ENCODE results near the gene ASXL3.
A peak's percentile ranks its signal among the peaks of the same experiment; 100 is the strongest.

Gene ASXL3

DNA sequence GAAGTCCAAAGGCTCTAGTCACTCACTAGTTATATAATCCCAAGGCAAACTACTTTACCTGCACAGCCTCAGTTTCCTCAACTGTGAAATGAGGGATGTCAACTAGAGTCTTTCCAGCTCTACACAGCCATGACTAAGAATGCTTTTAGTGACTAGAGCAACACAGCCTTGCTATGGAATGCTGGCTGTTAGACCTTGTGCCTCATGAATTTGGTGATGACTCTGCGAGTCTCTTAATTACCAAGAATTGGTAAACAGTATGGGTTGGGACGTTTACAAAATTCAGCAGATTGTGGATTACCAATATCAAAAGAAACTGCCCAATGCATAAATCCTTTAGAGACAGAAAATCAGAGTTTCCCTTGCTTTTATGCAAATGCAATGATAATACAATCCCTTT lies 163.7 kb downstream of the ASXL3 start:
- in situ Hi-C loops (cut with MboI; ENCODE audit: low sequenced_read_pairs), result no loop called here
- H3K4me3 ChIP-seq, result no peak overlapping the region
- H3K9me3 ChIP-seq, result no peaks in the 10 kb centered on the region
- H3K4me1 ChIP-seq, result no peaks in the 10 kb centered on the region
- DNase-seq (ENCODE audit: low spot score in 2 of 2), result no peak
- no peaks in the 10 kb centered on the region for H3K27me3 ChIP-seq (ENCODE audit: low read depth)
- H3K36me3 ChIP-seq (replicated peaks), result no peaks in the 10 kb centered on the region

DNA sequence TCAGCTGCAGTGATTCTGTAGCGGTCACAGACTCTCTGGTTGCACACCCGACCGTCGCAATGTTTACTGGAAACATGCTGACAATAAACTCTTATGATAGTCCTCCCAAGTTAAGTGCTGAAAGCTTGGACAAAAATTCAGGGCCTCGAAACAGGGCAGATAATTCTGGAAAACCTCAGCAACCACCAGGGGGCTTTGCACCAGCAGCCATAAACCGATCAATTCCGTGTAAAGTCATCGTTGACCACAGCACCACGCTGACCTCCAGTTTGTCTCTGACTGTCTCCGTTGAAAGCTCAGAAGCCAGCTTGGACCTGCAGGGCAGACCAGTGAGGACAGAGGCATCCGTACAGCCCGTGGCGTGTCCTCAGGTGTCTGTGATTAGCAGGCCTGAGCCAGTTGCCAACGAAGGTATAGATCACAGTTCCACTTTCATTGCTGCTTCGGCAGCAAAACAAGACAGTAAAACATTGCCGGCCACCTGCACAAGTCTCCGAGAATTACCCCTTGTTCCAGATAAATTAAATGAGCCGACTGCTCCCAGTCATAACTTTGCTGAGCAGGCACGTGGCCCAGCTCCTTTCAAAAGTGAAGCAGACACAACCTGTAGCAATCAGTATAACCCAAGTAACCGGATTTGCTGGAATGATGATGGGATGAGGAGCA lies 166.1 kb downstream of the ASXL3 start:
- H3K9me3 ChIP-seq, result no peaks in the 10 kb centered on the region
- in situ Hi-C loops (cut with MboI; ENCODE audit: low sequenced_read_pairs), result no loop called here
- no peaks in the 10 kb centered on the region for H3K4me1 ChIP-seq
- H3K4me3 ChIP-seq, result no peak overlapping the region
- H3K27me3 ChIP-seq (ENCODE audit: low read depth), result no peaks in the 10 kb centered on the region
- DNase-seq (ENCODE audit: low spot score in 2 of 2), result no peak
- H3K36me3 ChIP-seq (replicated peaks), result no peaks in the 10 kb centered on the region

GRCh38 chr18:33745151-33745795 lies 167.3 kb downstream of the ASXL3 start:
- no peak overlapping the region for H3K4me3 ChIP-seq
- H3K9me3 ChIP-seq, result no peaks in the 10 kb centered on the region
- H3K4me1 ChIP-seq, result no peaks in the 10 kb centered on the region
- DNase-seq (ENCODE audit: low spot score in 2 of 2), result no peak
- in situ Hi-C loops (cut with MboI; ENCODE audit: low sequenced_read_pairs), result no loop called here
- H3K27me3 ChIP-seq (ENCODE audit: low read depth), result no peaks in the 10 kb centered on the region
- no peaks in the 10 kb centered on the region for H3K36me3 ChIP-seq (replicated peaks)

GRCh38 chr18:33745871-33746545 lies 168.0 kb downstream of the ASXL3 start:
- no peak overlapping the region for H3K4me3 ChIP-seq
- no peaks in the 10 kb centered on the region for H3K36me3 ChIP-seq (replicated peaks)
- no peaks in the 10 kb centered on the region for H3K9me3 ChIP-seq
- in situ Hi-C loops (cut with MboI; ENCODE audit: low sequenced_read_pairs), result no loop called here
- no peak for DNase-seq (ENCODE audit: low spot score in 2 of 2)
- no peaks in the 10 kb centered on the region for H3K4me1 ChIP-seq
- peaks cover 2% of the 10 kb centered on the region; the same call in 1 of the 2 replicates for H3K27me3 ChIP-seq (ENCODE audit: low read depth)

GRCh38 chr18:33749834-33750233 lies 171.8 kb downstream of the ASXL3 start:
- no peaks in the 10 kb centered on the region for H3K9me3 ChIP-seq
- no peaks in the 10 kb centered on the region for H3K36me3 ChIP-seq (replicated peaks)
- no peak for DNase-seq (ENCODE audit: low spot score in 2 of 2)
- H3K4me1 ChIP-seq, result no peaks in the 10 kb centered on the region
- H3K27me3 ChIP-seq (ENCODE audit: low read depth), result peaks cover 6% of the 10 kb centered on the region; the same call in 1 of the 2 replicates
- in situ Hi-C loops (cut with MboI; ENCODE audit: low sequenced_read_pairs), result no loop called here
- H3K4me3 ChIP-seq, result no peak overlapping the region

DNA sequence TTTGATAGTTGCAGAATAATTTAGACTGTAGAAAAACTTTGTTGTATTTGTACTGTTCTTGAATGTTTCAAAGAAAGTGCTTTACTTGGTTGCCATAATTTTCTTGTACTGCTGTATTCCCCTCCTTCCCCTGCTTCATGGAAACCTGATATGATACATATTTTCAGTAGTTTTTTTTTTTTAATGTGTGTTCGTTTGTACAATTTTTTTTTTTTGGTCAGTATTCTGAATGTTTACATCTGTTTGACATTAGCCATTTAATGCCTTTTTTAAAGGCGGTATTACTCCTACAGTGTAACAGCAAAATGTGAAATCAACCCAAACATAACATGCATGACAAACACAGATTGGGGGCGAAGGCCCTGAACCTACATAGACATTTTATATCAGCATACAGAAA lies 172.3 kb downstream of the ASXL3 start:
- H3K27me3 ChIP-seq (ENCODE audit: low read depth), result peaks cover 6% of the 10 kb centered on the region; the same call in 1 of the 2 replicates
- in situ Hi-C loops (cut with MboI; ENCODE audit: low sequenced_read_pairs), result no loop called here
- H3K36me3 ChIP-seq (replicated peaks), result no peaks in the 10 kb centered on the region
- no peak overlapping the region for H3K4me3 ChIP-seq
- no peak for DNase-seq (ENCODE audit: low spot score in 2 of 2)
- H3K4me1 ChIP-seq, result no peaks in the 10 kb centered on the region
- H3K9me3 ChIP-seq, result no peaks in the 10 kb centered on the region

- no peak for DNase-seq (ENCODE audit: low spot score in 2 of 2)
- Histone ChIP-seq H3K27me3 (ENCODE audit: low read depth) (peaks cover 6% of the 10 kb centered on the region; the same call in 1 of the 2 replicates), H3K9me3 (no peaks in the 10 kb centered on the region), H3K36me3 (replicated peaks) (no peaks in the 10 kb centered on the region), H3K4me3 (no peak overlapping the region), H3K4me1 (no peaks in the 10 kb centered on the region)
- in situ Hi-C loops (cut with MboI; ENCODE audit: low sequenced_read_pairs), result no loop called here
These were observed 173.7 kb downstream of the ASXL3 start for GRCh38 chr18:33751613-33752221.

DNA sequence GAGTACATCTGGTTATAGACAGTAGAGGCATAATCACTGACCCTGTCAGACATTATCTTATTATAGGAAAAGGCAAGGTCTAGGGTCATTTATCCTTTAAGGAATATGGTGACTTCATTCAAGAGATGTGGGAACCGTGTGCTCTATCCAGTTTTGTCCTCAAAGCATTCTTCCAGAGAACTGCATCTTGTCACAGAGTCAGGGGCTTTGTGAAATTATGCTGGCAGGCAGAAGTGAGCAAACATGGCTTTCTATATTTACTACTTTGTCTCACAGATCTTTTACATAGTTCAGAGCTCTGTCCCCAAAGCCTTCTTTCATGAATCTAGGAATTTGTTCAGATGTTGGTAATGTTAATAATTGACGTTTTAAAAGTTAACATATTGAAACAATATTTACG lies 177.4 kb downstream of the ASXL3 start:
- no peaks in the 10 kb centered on the region for H3K9me3 ChIP-seq
- DNase-seq (ENCODE audit: low spot score in 2 of 2), result no peak
- in situ Hi-C loops (cut with MboI; ENCODE audit: low sequenced_read_pairs), result no loop called here

GRCh38 chr18:33755931-33756560 lies 178.0 kb downstream of the ASXL3 start:
- Histone ChIP-seq H3K4me3 (no peak overlapping the region), H3K27me3 (ENCODE audit: low read depth) (peaks cover 8% of the 10 kb centered on the region), H3K4me1 (no peaks in the 10 kb centered on the region), H3K36me3 (replicated peaks) (no peaks in the 10 kb centered on the region), H3K9me3 (no peaks in the 10 kb centered on the region)
- no peak for DNase-seq (ENCODE audit: low spot score in 2 of 2)
- in situ Hi-C loops (cut with MboI; ENCODE audit: low sequenced_read_pairs), result no loop called here

More for the DNA sequence above, 177.4 kb downstream of the ASXL3 start:
- H3K4me1 ChIP-seq, result no peaks in the 10 kb centered on the region
- no peaks in the 10 kb centered on the region for H3K36me3 ChIP-seq (replicated peaks)
- peaks cover 10% of the 10 kb centered on the region for H3K27me3 ChIP-seq (ENCODE audit: low read depth)
- H3K4me3 ChIP-seq, result no peak overlapping the region

GRCh38 chr18:33757037-33757436 lies 179.0 kb downstream of the ASXL3 start:
- DNase-seq (ENCODE audit: low spot score in 2 of 2), result no peak
- no peaks in the 10 kb centered on the region for H3K9me3 ChIP-seq

GRCh38 chr18:33761363-33761762 lies 183.3 kb downstream of the ASXL3 start:
- no peaks in the 10 kb centered on the region for H3K36me3 ChIP-seq (replicated peaks)
- H3K27me3 ChIP-seq (ENCODE audit: low read depth), result peaks cover 7% of the 10 kb centered on the region
- no peaks in the 10 kb centered on the region for H3K9me3 ChIP-seq
- in situ Hi-C loops (cut with MboI; ENCODE audit: low sequenced_read_pairs), result no loop called here
- DNase-seq (ENCODE audit: low spot score in 2 of 2), result peak; percentile 17 to 22
- H3K4me3 ChIP-seq, result no peak overlapping the region
- no peaks in the 10 kb centered on the region for H3K4me1 ChIP-seq

More at GRCh38 chr18:33757037-33757436, 179.0 kb downstream of the ASXL3 start:
- Histone ChIP-seq H3K27me3 (ENCODE audit: low read depth) (peaks cover 11% of the 10 kb centered on the region), H3K4me1 (no peaks in the 10 kb centered on the region), H3K36me3 (replicated peaks) (no peaks in the 10 kb centered on the region), H3K4me3 (no peak overlapping the region)
- in situ Hi-C loops (cut with MboI; ENCODE audit: low sequenced_read_pairs), result no loop called here

GRCh38 chr18:33781429-33781828 lies 203.4 kb downstream of the ASXL3 start:
- Histone ChIP-seq H3K36me3 (replicated peaks) (no peaks in the 10 kb centered on the region), H3K4me3 (no peak overlapping the region), H3K4me1 (no peaks in the 10 kb centered on the region), H3K9me3 (no peaks in the 10 kb centered on the region), H3K27me3 (ENCODE audit: low read depth) (no peaks in the 10 kb centered on the region)
- in situ Hi-C loops (cut with MboI; ENCODE audit: low sequenced_read_pairs), result no loop called here
- DNase-seq (ENCODE audit: low spot score in 2 of 2), result no peak
